H54 (cell line): ENCODE results near the gene MTHFD2L.

Source experiments
- DNase-seq: peaks from one replicate; pipeline ENCODE4 v3.0.0; 2011; ENCODE audit warnings: low spot score, mixed read lengths; ENCODE audit not compliant: insufficient read length
- FAIRE-seq: peaks from 3 replicates; lab custom pipeline; 2011; peaks lifted over from hg19 to GRCh38; lab: Jason Lieb, UNC
- POLR2A ChIP-seq: IDR thresholded peaks from 2 replicates; pipeline ENCODE4 v1.6.1; 2011; ENCODE audit warnings: low read depth, mild to moderate bottlenecking, low read length

The MTHFD2L gene

GRCh38 chr4:74344031-74344430 is 186.1 kb downstream of the MTHFD2L start:
- DNase-seq (no peak), FAIRE-seq (no peak)
- TF ChIP-seq POLR2A = no peak
